ENCODE results near the gene APBB2.

APBB2 gene

GRCh38 chr4:40952217-40952616 lies 262.1 kb downstream of the APBB2 start:
- H3K4me3 Mint-ChIP-seq, result no peak overlapping the region
- DNase-seq (no peak), ATAC-seq (replicated peaks) (no peak)
- H3K4me1 Mint-ChIP-seq, result peaks cover 0 to 10% of the 10 kb centered on the region in 2 donors
- H3K9me3 Mint-ChIP-seq, result no peaks in the 10 kb centered on the region
- H3K27me3 Mint-ChIP-seq, result no peaks in the 10 kb centered on the region
- H3K27ac Mint-ChIP-seq, result no peak overlapping the region
- H3K36me3 Mint-ChIP-seq, result no peaks in the 10 kb centered on the region

GRCh38 chr4:40951026-40951425 lies 263.3 kb downstream of the APBB2 start:
- H3K27me3 Mint-ChIP-seq, result peaks cover 0 to 7% of the 10 kb centered on the region in 2 donors
- no peak for ATAC-seq (replicated peaks)
- no peak for DNase-seq

GRCh38 chr4:40949358-40950100 lies 264.8 kb downstream of the APBB2 start:
- DNase-seq (no peak), ATAC-seq (replicated peaks) (no peak)
- Mint-ChIP-seq H3K36me3 (no peaks in the 10 kb centered on the region), H3K4me3 (no peak overlapping the region), H3K4me1 (peaks cover 1 to 10% of the 10 kb centered on the region in 2 donors), H3K27me3 (peaks cover 0 to 12% of the 10 kb centered on the region in 2 donors), H3K27ac (no peak overlapping the region), H3K9me3 (no peaks in the 10 kb centered on the region)

More at GRCh38 chr4:40951026-40951425, 263.3 kb downstream of the APBB2 start:
- Mint-ChIP-seq H3K9me3 (no peaks in the 10 kb centered on the region), H3K4me3 (no peak overlapping the region), H3K4me1 (peaks cover 1 to 10% of the 10 kb centered on the region in 2 donors), H3K27ac (no peak overlapping the region), H3K36me3 (no peaks in the 10 kb centered on the region)

GRCh38 chr4:40948014-40948413 lies 266.3 kb downstream of the APBB2 start:
- ATAC-seq (replicated peaks) (no peak), DNase-seq (no peak)
- Mint-ChIP-seq H3K36me3 (no peaks in the 10 kb centered on the region), H3K4me1 (peaks cover 0 to 1% of the 10 kb centered on the region in 2 donors), H3K9me3 (no peaks in the 10 kb centered on the region), H3K27me3 (peaks cover 3 to 13% of the 10 kb centered on the region in 2 donors), H3K27ac (no peak overlapping the region), H3K4me3 (no peak overlapping the region)

GRCh38 chr4:40946652-40947051 lies 267.7 kb downstream of the APBB2 start:
- H3K36me3 Mint-ChIP-seq, result no peaks in the 10 kb centered on the region
- H3K27me3 Mint-ChIP-seq, result peaks cover 10 to 20% of the 10 kb centered on the region in 2 donors
- ATAC-seq (replicated peaks) (no peak), DNase-seq (no peak)
- no peak overlapping the region for H3K27ac Mint-ChIP-seq
- no peaks in the 10 kb centered on the region for H3K9me3 Mint-ChIP-seq
- no peak overlapping the region for H3K4me3 Mint-ChIP-seq
- peaks cover 0 to 1% of the 10 kb centered on the region in 2 donors for H3K4me1 Mint-ChIP-seq

GRCh38 chr4:40940756-40941155 lies 273.6 kb downstream of the APBB2 start:
- no peaks in the 10 kb centered on the region for H3K9me3 Mint-ChIP-seq
- ATAC-seq (replicated peaks) (no peak), DNase-seq (no peak)
- H3K27ac Mint-ChIP-seq, result no peak overlapping the region
- H3K27me3 Mint-ChIP-seq, result peaks cover 10 to 13% of the 10 kb centered on the region in 2 donors
- H3K4me1 Mint-ChIP-seq, result no peaks in the 10 kb centered on the region
- no peak overlapping the region for H3K4me3 Mint-ChIP-seq
- no peaks in the 10 kb centered on the region for H3K36me3 Mint-ChIP-seq

GRCh38 chr4:40940317-40940741 lies 274.0 kb downstream of the APBB2 start:
- Mint-ChIP-seq H3K9me3 (no peaks in the 10 kb centered on the region), H3K4me1 (no peaks in the 10 kb centered on the region), H3K36me3 (no peaks in the 10 kb centered on the region), H3K27ac (no peak overlapping the region), H3K27me3 (peaks cover 10 to 13% of the 10 kb centered on the region in 2 donors), H3K4me3 (no peak overlapping the region)
- no peak for ATAC-seq (replicated peaks)
- DNase-seq, result no peak

GRCh38 chr4:40939856-40940255 lies 274.5 kb downstream of the APBB2 start:
- Mint-ChIP-seq H3K4me1 (no peaks in the 10 kb centered on the region), H3K9me3 (no peaks in the 10 kb centered on the region), H3K4me3 (no peak overlapping the region), H3K27me3 (peaks cover 10 to 11% of the 10 kb centered on the region in 2 donors), H3K27ac (no peak overlapping the region), H3K36me3 (no peaks in the 10 kb centered on the region)
- no peak for ATAC-seq (replicated peaks)
- DNase-seq, result no peak

- no peaks in the 10 kb centered on the region for H3K4me1 Mint-ChIP-seq
- peaks cover 7 to 10% of the 10 kb centered on the region in 2 donors for H3K27me3 Mint-ChIP-seq
- H3K36me3 Mint-ChIP-seq, result no peaks in the 10 kb centered on the region
- no peak overlapping the region for H3K4me3 Mint-ChIP-seq
- H3K27ac Mint-ChIP-seq, result no peak overlapping the region
- no peak for ATAC-seq (replicated peaks)
- DNase-seq, result no peak
- H3K9me3 Mint-ChIP-seq, result no peaks in the 10 kb centered on the region
Measured at GRCh38 chr4:40938337-40938736, 276.0 kb downstream of the APBB2 start.

GRCh38 chr4:40937140-40937725 lies 277.1 kb downstream of the APBB2 start:
- DNase-seq (no peak), ATAC-seq (replicated peaks) (no peak)
- peaks cover 4 to 5% of the 10 kb centered on the region in 2 donors for H3K27me3 Mint-ChIP-seq
- no peaks in the 10 kb centered on the region for H3K36me3 Mint-ChIP-seq
- H3K4me3 Mint-ChIP-seq, result no peak overlapping the region
- H3K4me1 Mint-ChIP-seq, result no peaks in the 10 kb centered on the region
- H3K9me3 Mint-ChIP-seq, result no peaks in the 10 kb centered on the region
- H3K27ac Mint-ChIP-seq, result no peak overlapping the region

GRCh38 chr4:40934676-40935075 lies 279.7 kb downstream of the APBB2 start:
- Mint-ChIP-seq H3K4me1 (no peaks in the 10 kb centered on the region), H3K27ac (no peak overlapping the region), H3K27me3 (peaks cover 0 to 6% of the 10 kb centered on the region in 2 donors), H3K36me3 (no peaks in the 10 kb centered on the region), H3K9me3 (no peaks in the 10 kb centered on the region), H3K4me3 (no peak overlapping the region)
- DNase-seq, result no peak
- no peak for ATAC-seq (replicated peaks)

GRCh38 chr4:40933272-40934053 lies 280.9 kb downstream of the APBB2 start:
- ATAC-seq (replicated peaks), result no peak
- Mint-ChIP-seq H3K27me3 (peaks cover 0 to 6% of the 10 kb centered on the region in 2 donors), H3K4me1 (no peaks in the 10 kb centered on the region), H3K4me3 (no peak overlapping the region), H3K36me3 (no peaks in the 10 kb centered on the region), H3K27ac (no peak overlapping the region), H3K9me3 (no peaks in the 10 kb centered on the region)
- no peak for DNase-seq

GRCh38 chr4:40931841-40932240 lies 282.5 kb downstream of the APBB2 start:
- no peak for ATAC-seq (replicated peaks)
- H3K27me3 Mint-ChIP-seq, result peaks cover 11 to 21% of the 10 kb centered on the region in 2 donors

GRCh38 chr4:40931238-40931637 lies 283.1 kb downstream of the APBB2 start:
- no peaks in the 10 kb centered on the region for H3K36me3 Mint-ChIP-seq
- DNase-seq (no peak), ATAC-seq (replicated peaks) (no peak)
- no peaks in the 10 kb centered on the region for H3K9me3 Mint-ChIP-seq
- no peak overlapping the region for H3K27ac Mint-ChIP-seq
- H3K27me3 Mint-ChIP-seq, result peaks cover 17 to 27% of the 10 kb centered on the region in 2 donors
- H3K4me1 Mint-ChIP-seq, result peaks cover 6 to 7% of the 10 kb centered on the region in 2 donors
- H3K4me3 Mint-ChIP-seq, result no peak overlapping the region

More at GRCh38 chr4:40931841-40932240, 282.5 kb downstream of the APBB2 start:
- no peaks in the 10 kb centered on the region for H3K36me3 Mint-ChIP-seq
- peaks cover 6 to 7% of the 10 kb centered on the region in 2 donors for H3K4me1 Mint-ChIP-seq
- no peak overlapping the region for H3K4me3 Mint-ChIP-seq
- H3K9me3 Mint-ChIP-seq, result no peaks in the 10 kb centered on the region
- no peak for DNase-seq
- H3K27ac Mint-ChIP-seq, result no peak overlapping the region

All from stimulated activated naive B cell treated with anti-CD40 and anti-IgM and Interleukin-4, amounts not matched to agents 10 μg/mL and 1 μg/mL and 100 μg/mL, for 72 hours (primary cell).